Measurements from ENCODE around the gene ACBD6.
"Not testable (repeated sequence)": the region's sequence is repeated elsewhere in the genome, so short reads cannot be mapped to it uniquely, and the experiment has no call there.

ACBD6 gene

GRCh38 chr1:180486092-180486491, 16.3 kb downstream of the ACBD6 start:
- DNase-seq, result no peak

GRCh38 chr1:180484490-180484889, 17.9 kb downstream of the ACBD6 start:
- no peak for DNase-seq

GRCh38 chr1:180482425-180483275, 19.7 kb downstream of the ACBD6 start:
- DNase-seq, result peak; percentile 77

- no peak for DNase-seq
Observed at GRCh38 chr1:180470031-180470430, 32.3 kb downstream of the ACBD6 start.

- no peak for DNase-seq
Observed at GRCh38 chr1:180468311-180468710, 34.1 kb downstream of the ACBD6 start.

GRCh38 chr1:180462102-180462501, 40.3 kb downstream of the ACBD6 start:
- no peak for DNase-seq

GRCh38 chr1:180461682-180462081, 40.7 kb downstream of the ACBD6 start:
- DNase-seq, result not testable (repeated sequence)

GRCh38 chr1:180458807-180459206, 43.6 kb downstream of the ACBD6 start:
- DNase-seq, result no peak

GRCh38 chr1:180456191-180456590, 46.2 kb downstream of the ACBD6 start:
- DNase-seq, result no peak

- DNase-seq, result no peak
Observed at GRCh38 chr1:180451504-180451903, 50.9 kb downstream of the ACBD6 start.

GRCh38 chr1:180444522-180444921, 57.9 kb downstream of the ACBD6 start:
- DNase-seq, result no peak

- DNase-seq, result no peak
Observed at GRCh38 chr1:180440335-180440734, 62.0 kb downstream of the ACBD6 start.

- DNase-seq, result no peak
Observed at GRCh38 chr1:180435566-180435965, 66.8 kb downstream of the ACBD6 start.

- DNase-seq, result no peak
Observed at GRCh38 chr1:180433873-180434272, 68.5 kb downstream of the ACBD6 start.

- DNase-seq, result no peak
Observed at GRCh38 chr1:180431683-180432082, 70.7 kb downstream of the ACBD6 start.

GRCh38 chr1:180428782-180429695, 73.3 kb downstream of the ACBD6 start:
- DNase-seq, result no peak

GRCh38 chr1:180425952-180426351, 76.4 kb downstream of the ACBD6 start:
- no peak for DNase-seq

GRCh38 chr1:180424848-180425457, 77.4 kb downstream of the ACBD6 start:
- DNase-seq, result no peak

GRCh38 chr1:180421614-180422013, 80.8 kb downstream of the ACBD6 start:
- DNase-seq, result no peak

- DNase-seq, result not testable (repeated sequence)
Observed at GRCh38 chr1:180421145-180421544, 81.2 kb downstream of the ACBD6 start.

- peak; percentile 59 for DNase-seq
Observed at GRCh38 chr1:180415985-180416633, 86.3 kb downstream of the ACBD6 start.

GRCh38 chr1:180415236-180415848, 87.0 kb downstream of the ACBD6 start:
- DNase-seq, result no peak

Data from NCI-H1694 treated with DMSO at 0.1 percent for 48 hours (cell line).